Esophagus muscularis mucosa (tissue), 4 donors: Measurements from ENCODE around the gene SIPA1L3. TPM values are rescaled to one million over a fixed set of nuclear protein-coding genes. Genes with fewer than 3 reads are reported as not detected.

Experiments used
- DNase-seq: peaks from one replicate; pipeline ENCODE4 v3.0.0-alpha.2; 2017; ENCODE audit errors: extremely low spot score
- H3K27ac ChIP-seq, 4 donors: fragments of 200-600 bp; sonication (generic); replicated peaks in 1 of 4; 1 replicate in 3 of 4; 2 replicates in 1 of 4; pipeline ENCODE4 v1.5.1; 2016 to 2019; ENCODE audit warnings: mild to moderate bottlenecking in 1 of 4
- H3K27me3 ChIP-seq, 4 donors: fragments of 200-600 bp; sonication (generic); one replicate each; pipeline versions ENCODE4 v1.5.1 to v1.6.0; 2016 to 2019
- H3K36me3 ChIP-seq, 4 donors: fragments of 200-600 bp; sonication (generic); one replicate each; pipeline ENCODE4 v1.5.1; 2016 to 2019
- H3K4me1 ChIP-seq, 4 donors: fragments of 200-600 bp; sonication (generic); one replicate each; pipeline ENCODE4 v1.5.1; 2016 to 2019
- H3K4me3 ChIP-seq, 4 donors: fragments of 200-600 bp; sonication (generic); 1 replicate in 2 of 4; 2 replicates in 2 of 4; pipeline ENCODE4 v1.5.1; 2016 to 2019; ENCODE audit warnings: mild to moderate bottlenecking in 4 of 4, moderate library complexity in 1 of 4
- H3K9me3 ChIP-seq, 4 donors: fragments of 200-600 bp; sonication (generic); 1 replicate in 3 of 4; 2 replicates in 1 of 4; pipeline ENCODE4 v1.5.1; 2016 to 2019
- EP300 ChIP-seq: sonication (generic); formaldehyde crosslinking; IDR thresholded peaks from one replicate; pipeline ENCODE4 v1.6.1; 2017; ENCODE audit warnings: antibody characterized with exemption
- POLR2A ChIP-seq: fragments of 450-650 bp; IDR thresholded peaks from one replicate; pipeline ENCODE4 v1.6.1; 2017; ENCODE audit warnings: antibody characterized with exemption, moderate library complexity, mild to moderate bottlenecking, low read depth
- POLR2AphosphoS5 ChIP-seq, 2 donors: sonication (generic); formaldehyde crosslinking; IDR thresholded peaks; one replicate each; pipeline ENCODE4 v1.6.1; 2017; ENCODE audit warnings: antibody characterized with exemption in 2 of 2
- WGBS: methylation state at CpG from one replicate; pipeline ENCODE4 v1.1.5; 2018; 5-methylcytosine and 5-hydroxymethylcytosine counted together
- intact Hi-C: fragments of 100-400 bp; cut with DNase I; formaldehyde crosslinking; loops from one replicate; pipeline ENCODE4 v1.15.1; 2023
- total RNA-seq, 4 donors: library from RNA; depleted of rRNA; stranded (reverse); fragments of >200 nt; gene quantifications; one replicate each; pipeline versions ENCODE4 v1.1.0 to v1.2.1, GENCODE V29; 2016
- TF ChIP-seq, protein P1 (sequence below), 3 experiments: fragments of 200-600 bp in 2 of 3; fragments of 450-650 bp in 1 of 3; sonication (generic) in 2 of 3; IDR thresholded peaks; one replicate each; pipeline ENCODE4 v1.5.1; 2017 to 2019; ENCODE audit warnings: antibody characterized with exemption in 3 of 3, mild to moderate bottlenecking in 2 of 3, moderate library complexity in 1 of 3

Gene SIPA1L3
- total RNA-seq, 4 donors from 2014 or later, result 10.4 to 17.9 (median 13.2) TPM

- no peaks in the 10 kb centered on the region for H3K27me3 ChIP-seq
- no peak for TF ChIP-seq POLR2A
- TF ChIP-seq, protein P1, sequence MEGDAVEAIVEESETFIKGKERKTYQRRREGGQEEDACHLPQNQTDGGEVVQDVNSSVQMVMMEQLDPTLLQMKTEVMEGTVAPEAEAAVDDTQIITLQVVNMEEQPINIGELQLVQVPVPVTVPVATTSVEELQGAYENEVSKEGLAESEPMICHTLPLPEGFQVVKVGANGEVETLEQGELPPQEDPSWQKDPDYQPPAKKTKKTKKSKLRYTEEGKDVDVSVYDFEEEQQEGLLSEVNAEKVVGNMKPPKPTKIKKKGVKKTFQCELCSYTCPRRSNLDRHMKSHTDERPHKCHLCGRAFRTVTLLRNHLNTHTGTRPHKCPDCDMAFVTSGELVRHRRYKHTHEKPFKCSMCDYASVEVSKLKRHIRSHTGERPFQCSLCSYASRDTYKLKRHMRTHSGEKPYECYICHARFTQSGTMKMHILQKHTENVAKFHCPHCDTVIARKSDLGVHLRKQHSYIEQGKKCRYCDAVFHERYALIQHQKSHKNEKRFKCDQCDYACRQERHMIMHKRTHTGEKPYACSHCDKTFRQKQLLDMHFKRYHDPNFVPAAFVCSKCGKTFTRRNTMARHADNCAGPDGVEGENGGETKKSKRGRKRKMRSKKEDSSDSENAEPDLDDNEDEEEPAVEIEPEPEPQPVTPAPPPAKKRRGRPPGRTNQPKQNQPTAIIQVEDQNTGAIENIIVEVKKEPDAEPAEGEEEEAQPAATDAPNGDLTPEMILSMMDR (IDR thresholded peaks at IDR 0.05), result no peak
- TF ChIP-seq POLR2AphosphoS5 (IDR thresholded peaks at IDR 0.05), result no peak
- no peak for TF ChIP-seq EP300
- intact Hi-C loops, result no loop called here
- 92% methylated on average over 16 of the region's 16 CpGs for WGBS
- H3K9me3 ChIP-seq, result no peaks in the 10 kb centered on the region
- H3K27ac ChIP-seq, result no peak overlapping the region
- H3K4me1 ChIP-seq, result no peaks in the 10 kb centered on the region
- DNase-seq, result no peak
- no peak overlapping the region for H3K4me3 ChIP-seq
- peaks cover 0 to 3% (median 0%) of the 10 kb centered on the region in 4 donors for H3K36me3 ChIP-seq
These were observed 137.5 kb downstream of the SIPA1L3 start for GRCh38 chr19:38044267-38045111.

GRCh38 chr19:38045554-38046253 is 138.7 kb downstream of the SIPA1L3 start:
- peaks cover 0 to 3% (median 0%) of the 10 kb centered on the region in 4 donors for H3K36me3 ChIP-seq
- no peaks in the 10 kb centered on the region for H3K4me1 ChIP-seq
- no peak overlapping the region for H3K27ac ChIP-seq
- WGBS, result 89% methylated on average over 14 of the region's 15 CpGs
- no peaks in the 10 kb centered on the region for H3K9me3 ChIP-seq
- DNase-seq, result no peak
- TF ChIP-seq, protein P1 (IDR thresholded peaks at IDR 0.05), result no peak
- TF ChIP-seq EP300, result no peak
- no peak for TF ChIP-seq POLR2AphosphoS5 (IDR thresholded peaks at IDR 0.05)
- TF ChIP-seq POLR2A, result no peak
- intact Hi-C loops, result no loop called here
- no peak overlapping the region for H3K4me3 ChIP-seq
- H3K27me3 ChIP-seq, result no peaks in the 10 kb centered on the region

GRCh38 chr19:38046254-38047048 is 139.4 kb downstream of the SIPA1L3 start:
- intact Hi-C loops, result no loop called here
- H3K27me3 ChIP-seq, result no peaks in the 10 kb centered on the region
- WGBS, result 94% methylated on average over 19 of the region's 21 CpGs
- H3K9me3 ChIP-seq, result no peaks in the 10 kb centered on the region
- no peak overlapping the region for H3K27ac ChIP-seq
- H3K4me3 ChIP-seq, result no peak overlapping the region
- H3K4me1 ChIP-seq, result no peaks in the 10 kb centered on the region
- DNase-seq, result no peak
- peaks cover 0 to 3% (median 0%) of the 10 kb centered on the region in 4 donors for H3K36me3 ChIP-seq
- TF ChIP-seq, protein P1 (IDR thresholded peaks at IDR 0.05), result no peak
- no peak for TF ChIP-seq EP300
- TF ChIP-seq POLR2AphosphoS5 (IDR thresholded peaks at IDR 0.05), result no peak
- TF ChIP-seq POLR2A, result no peak

- H3K27ac ChIP-seq, result no peak overlapping the region
- no peak overlapping the region for H3K4me3 ChIP-seq
- no peak for DNase-seq
- H3K4me1 ChIP-seq, result no peaks in the 10 kb centered on the region
- TF ChIP-seq POLR2AphosphoS5 (IDR thresholded peaks at IDR 0.05) (no peak), EP300 (no peak), POLR2A (no peak)
- TF ChIP-seq, protein P1 (IDR thresholded peaks at IDR 0.05), result no peak
- no peaks in the 10 kb centered on the region for H3K27me3 ChIP-seq
- intact Hi-C loops, result no loop called here
- H3K9me3 ChIP-seq, result no peaks in the 10 kb centered on the region
- 96% methylated on average over 8 of the region's 8 CpGs for WGBS
- H3K36me3 ChIP-seq, result peaks cover 0 to 3% (median 0%) of the 10 kb centered on the region in 4 donors
These were observed 140.0 kb downstream of the SIPA1L3 start for GRCh38 chr19:38047049-38047438.
